Measurements from ENCODE around the gene ZNF280C.

Gene ZNF280C

DNA sequence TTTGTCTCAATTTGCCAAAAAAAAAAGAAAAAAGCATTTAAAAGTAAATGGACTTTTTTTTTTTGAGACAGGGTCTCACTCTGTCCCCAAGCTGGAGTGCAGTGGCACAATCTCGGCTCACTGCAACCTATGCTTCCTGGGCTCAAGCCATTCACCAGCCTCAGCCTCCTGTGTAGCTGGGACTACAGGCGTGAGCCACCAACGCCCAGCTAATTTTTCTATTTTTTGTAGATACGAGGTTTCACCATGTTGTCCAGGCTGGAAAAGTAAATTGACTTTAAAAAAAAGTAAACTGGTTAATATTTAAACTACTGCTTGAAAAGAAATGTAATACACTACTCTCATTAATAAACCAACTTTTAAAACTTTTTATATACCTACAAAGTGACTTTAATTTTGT, 108.9 kb downstream of the ZNF280C start:
- Mint-ChIP-seq H3K4me1 (ENCODE audit: low read depth) (peaks cover 43% of the 10 kb centered on the region), H3K9me3 (no peaks in the 10 kb centered on the region), H3K27me3 (no peaks in the 10 kb centered on the region), H3K36me3 (ENCODE audit: low read depth) (peaks cover 9% of the 10 kb centered on the region), H3K27ac (no peak overlapping the region), H3K4me3 (no peak overlapping the region)

DNA sequence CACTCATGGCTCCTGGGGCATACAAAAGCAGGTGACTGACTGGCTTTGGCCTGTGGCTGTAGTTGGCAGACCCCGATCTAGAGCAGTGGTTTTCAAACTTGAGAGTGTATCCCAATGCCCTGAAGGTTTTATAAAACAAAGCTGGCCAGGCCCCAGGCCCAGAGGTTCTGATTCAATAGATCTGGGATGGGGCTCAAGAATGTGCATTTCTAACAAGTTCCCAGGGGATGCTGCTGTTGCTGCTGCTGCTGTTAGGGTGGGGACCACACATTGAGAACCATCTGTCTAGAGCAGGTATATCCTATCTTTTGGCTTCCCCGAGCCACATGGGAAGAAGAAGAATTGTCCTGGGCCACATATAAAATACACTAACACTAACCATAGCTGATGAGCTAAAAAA, 110.4 kb downstream of the ZNF280C start:
- no peaks in the 10 kb centered on the region for H3K9me3 Mint-ChIP-seq
- peaks cover 30% of the 10 kb centered on the region for H3K4me1 Mint-ChIP-seq (ENCODE audit: low read depth)
- peaks cover 4% of the 10 kb centered on the region for H3K36me3 Mint-ChIP-seq (ENCODE audit: low read depth)
- no peak overlapping the region for H3K27ac Mint-ChIP-seq
- no peaks in the 10 kb centered on the region for H3K27me3 Mint-ChIP-seq
- no peak overlapping the region for H3K4me3 Mint-ChIP-seq

DNA sequence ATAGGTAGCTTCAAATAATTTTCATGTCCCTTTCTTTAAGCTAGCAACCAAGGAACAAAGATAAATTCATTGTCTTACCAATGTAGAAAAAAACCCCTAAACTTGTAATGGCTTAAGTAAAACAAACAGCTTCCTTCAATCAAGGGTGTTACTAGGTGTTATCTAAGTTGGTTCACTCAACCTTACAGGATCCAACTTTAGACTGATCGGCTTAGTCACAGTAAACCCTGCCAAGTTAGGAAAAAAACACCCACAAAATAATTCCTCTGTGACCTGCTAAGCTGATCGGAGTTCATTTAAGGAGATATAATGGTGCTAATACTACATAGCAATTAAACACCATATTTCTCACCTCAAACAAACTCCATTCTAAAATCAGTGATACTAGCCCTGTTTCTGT, 113.1 kb downstream of the ZNF280C start:
- H3K36me3 Mint-ChIP-seq (ENCODE audit: low read depth) = peaks cover 6% of the 10 kb centered on the region
- H3K9me3 Mint-ChIP-seq = no peaks in the 10 kb centered on the region
- no peak overlapping the region for H3K27ac Mint-ChIP-seq
- no peaks in the 10 kb centered on the region for H3K27me3 Mint-ChIP-seq
- H3K4me3 Mint-ChIP-seq = no peak overlapping the region
- peaks cover 16% of the 10 kb centered on the region for H3K4me1 Mint-ChIP-seq (ENCODE audit: low read depth)
